Activated B cell treated with CpG ODN at 0.5 μM for 24 hours (primary cell): ENCODE results near the gene SIRT7. TPM values are rescaled to one million over a fixed set of nuclear protein-coding genes. Genes with fewer than 3 reads are reported as not detected.

Source experiments
- ATAC-seq: fragments of 200-7000 bp; cut with Tn5 transposase; one replicate; pipeline ENCODE4 v1.10.0; 2021; ENCODE audit warnings: low read depth, mild to moderate bottlenecking, moderate library complexity
- CTCF ChIA-PET: fragments of 350-600 bp; sonication (Branson Sonifier 250); formaldehyde crosslinking; loops from one replicate; lab custom pipeline; 2021; ENCODE audit warnings: antibody characterized with exemption; lab: Charles Lee
- POLR2A ChIA-PET: fragments of 350-600 bp; sonication (Branson Sonifier 250); formaldehyde crosslinking; loops from one replicate; lab custom pipeline; 2021; ENCODE audit warnings: antibody characterized with exemption; lab: Charles Lee
- DNase-seq: peaks from one replicate; pipeline ENCODE4 v3.0.0; 2022
- H3K27ac Mint-ChIP-seq: one replicate; pipeline ENCODE4 v1.8.0; 2020; ENCODE audit warnings: mixed read lengths
- H3K27me3 Mint-ChIP-seq: one replicate; pipeline ENCODE4 v1.8.0; 2021; ENCODE audit warnings: mixed read lengths
- H3K36me3 Mint-ChIP-seq: one replicate; pipeline ENCODE4 v1.8.0; 2021; ENCODE audit warnings: low read depth, mixed read lengths
- H3K4me1 Mint-ChIP-seq: one replicate; pipeline ENCODE4 v1.8.0; 2021; ENCODE audit warnings: mixed read lengths
- H3K4me3 Mint-ChIP-seq: one replicate; pipeline ENCODE4 v1.8.0; 2020; ENCODE audit warnings: mild to moderate bottlenecking, mixed read lengths
- H3K9me3 Mint-ChIP-seq: one replicate; pipeline ENCODE4 v1.8.0; 2020; ENCODE audit warnings: mixed read lengths
- CTCF ChIP-seq: fragments of 200-600 bp; IDR thresholded peaks from one replicate; pipeline ENCODE4 v1.8.0; 2022; ENCODE audit warnings: antibody characterized with exemption, mild to moderate bottlenecking
- intact Hi-C: fragments of 100-400 bp; cut with micrococcal nuclease; formaldehyde crosslinking; loops from one replicate; pipeline ENCODE4 v1.15.1; 2024
- total RNA-seq: library from RNA; stranded (reverse); gene quantifications from 2 replicates; pipeline ENCODE4 v1.2.3, GENCODE V29; 2022

The SIRT7 gene
- total RNA-seq, 1 donor from 2014 or later: 66.4 TPM

DNA sequence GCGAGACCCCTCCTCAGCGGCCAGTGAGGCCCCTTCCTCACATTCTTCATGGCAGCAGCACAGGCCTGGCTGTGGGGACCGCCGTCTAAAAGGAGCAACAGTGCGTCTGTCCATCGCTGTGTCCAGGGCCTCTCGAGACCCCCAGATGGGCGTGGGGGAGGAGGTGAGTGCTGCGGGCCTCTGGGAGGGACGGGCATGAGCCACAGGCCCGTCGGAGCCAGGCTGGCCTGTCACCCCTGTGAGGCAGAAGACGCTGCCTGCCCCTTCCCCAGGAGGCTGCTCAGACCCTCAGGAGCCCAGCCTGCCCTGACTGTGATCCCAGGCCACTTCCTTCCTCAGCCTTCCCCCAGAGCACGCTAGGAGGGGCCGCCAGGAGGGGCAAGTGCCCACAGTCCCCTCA is 21.2 kb upstream of the SIRT7 start:
- CTCF ChIA-PET: no interaction called here
- Mint-ChIP-seq H3K4me3 (no peak overlapping the region), H3K27ac (no peak overlapping the region), H3K9me3 (no peaks in the 10 kb centered on the region), H3K36me3 (no peaks in the 10 kb centered on the region), H3K4me1 (peaks cover 17% of the 10 kb centered on the region), H3K27me3 (peaks cover 3% of the 10 kb centered on the region)
- no peak for TF ChIP-seq CTCF
- intact Hi-C loops: loop anchor here (5.0 kb wide), 1 partner anchor 158 kb away; the partner anchor contains the start of gene FASN
- POLR2A ChIA-PET: no interaction called here
- ATAC-seq (no peak), DNase-seq (no peak)

DNA sequence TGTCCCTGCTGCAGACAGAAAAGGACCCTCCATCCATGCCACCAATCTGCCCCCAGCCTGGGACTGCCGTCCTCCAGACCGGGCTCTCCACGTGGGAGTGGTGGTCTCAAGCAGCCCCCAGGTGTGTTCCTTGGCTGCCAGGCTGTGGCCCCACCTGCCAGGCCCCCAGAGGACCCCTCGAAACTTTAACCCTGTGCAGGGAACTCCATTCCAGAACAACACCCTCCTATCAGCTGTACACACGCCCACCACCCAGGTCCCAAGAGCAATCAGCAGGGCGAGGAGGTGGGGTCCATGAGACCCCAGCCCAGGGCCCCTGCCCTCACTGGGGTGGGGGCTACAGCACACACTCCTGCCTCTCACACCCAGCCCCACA is 17.7 kb upstream of the SIRT7 start:
- DNase-seq: no peak
- POLR2A ChIA-PET: interaction anchor here (0.5 kb wide), 1 partner anchor 59 kb away, joined by 5 read pairs; no protein-coding TSS in a partner anchor
- no peak for TF ChIP-seq CTCF
- Mint-ChIP-seq H3K27ac (no peak overlapping the region), H3K4me1 (peaks cover 22% of the 10 kb centered on the region), H3K9me3 (no peaks in the 10 kb centered on the region), H3K27me3 (peaks cover 5% of the 10 kb centered on the region), H3K36me3 (peaks cover 9% of the 10 kb centered on the region), H3K4me3 (peak overlapping the region; percentile 53)
- CTCF ChIA-PET: no interaction called here
- intact Hi-C loops: loop anchor here (5.0 kb wide), 1 partner anchor 162 kb away; the partner anchor contains the start of gene FASN
- no peak for ATAC-seq

GRCh38 chr17:81934850-81935708 is 17.1 kb upstream of the SIRT7 start:
- H3K27me3 Mint-ChIP-seq: peaks cover 5% of the 10 kb centered on the region
- CTCF ChIA-PET: no interaction called here
- intact Hi-C loops: loop anchor here (5.0 kb wide), 1 partner anchor 162 kb away; the partner anchor contains the start of gene FASN
- no peak for TF ChIP-seq CTCF
- no peak for ATAC-seq
- no peak overlapping the region for H3K27ac Mint-ChIP-seq
- H3K9me3 Mint-ChIP-seq: no peaks in the 10 kb centered on the region
- H3K4me3 Mint-ChIP-seq: no peak overlapping the region
- peaks cover 23% of the 10 kb centered on the region for H3K4me1 Mint-ChIP-seq
- DNase-seq: no peak
- POLR2A ChIA-PET: no interaction called here
- peaks cover 9% of the 10 kb centered on the region for H3K36me3 Mint-ChIP-seq

- POLR2A ChIA-PET: interaction anchor here (0.5 kb wide), 1 partner anchor 13 kb away, joined by 3 read pairs; no protein-coding TSS in a partner anchor
- no peak for TF ChIP-seq CTCF
- Mint-ChIP-seq H3K36me3 (peaks cover 9% of the 10 kb centered on the region), H3K27ac (no peak overlapping the region), H3K4me1 (peaks cover 23% of the 10 kb centered on the region), H3K4me3 (no peak overlapping the region), H3K9me3 (no peaks in the 10 kb centered on the region), H3K27me3 (peaks cover 6% of the 10 kb centered on the region)
- DNase-seq: no peak
- CTCF ChIA-PET: no interaction called here
- no peak for ATAC-seq
- intact Hi-C loops: no loop called here
Measured at GRCh38 chr17:81934098-81934757, 16.3 kb upstream of the SIRT7 start.

DNA sequence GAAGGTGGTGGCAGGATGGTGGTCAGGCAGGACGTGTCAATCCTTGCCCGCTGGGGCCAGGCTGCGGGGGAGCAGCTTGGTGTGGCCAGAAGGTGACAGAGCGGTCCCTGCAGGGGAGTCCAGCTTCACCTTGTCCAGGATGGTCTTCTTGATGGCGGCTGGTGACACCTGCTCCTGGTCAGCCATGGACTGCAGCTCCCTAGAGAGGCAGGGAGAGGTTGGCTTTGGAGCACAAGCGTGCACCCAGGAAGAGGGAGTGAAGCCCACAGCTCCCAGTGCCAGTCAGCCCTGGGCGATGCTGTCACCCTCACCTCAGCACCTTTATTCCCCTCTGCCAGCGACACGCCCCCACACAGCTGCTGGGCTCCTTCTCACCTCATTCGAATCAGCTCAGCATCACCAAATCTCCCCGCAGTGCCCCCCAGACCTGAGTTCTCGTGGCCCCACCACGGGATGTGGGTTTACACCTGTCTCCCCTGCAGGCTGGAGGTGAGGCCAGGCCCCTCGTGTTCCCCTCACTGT is 15.3 kb upstream of the SIRT7 start:
- Mint-ChIP-seq H3K9me3 (no peaks in the 10 kb centered on the region), H3K27me3 (peaks cover 8% of the 10 kb centered on the region), H3K27ac (no peak overlapping the region), H3K36me3 (peaks cover 9% of the 10 kb centered on the region), H3K4me3 (no peak overlapping the region), H3K4me1 (peaks cover 20% of the 10 kb centered on the region)
- ATAC-seq: no peak
- POLR2A ChIA-PET: no interaction called here
- DNase-seq: no peak
- intact Hi-C loops: no loop called here
- TF ChIP-seq CTCF: no peak
- CTCF ChIA-PET: no interaction called here
